HG02884 (cell line): ENCODE data around the gene REXO4.
"Not testable (repeated sequence)": the region's sequence is repeated elsewhere in the genome, so short reads cannot be mapped to it uniquely, and the experiment has no call there.

Source experiments
- ATAC-seq: cut with Tn5 transposase; IDR thresholded peaks from one replicate; pipeline ENCODE4 v1.9.1; 2021; ENCODE audit warnings: mild to moderate bottlenecking, moderate library complexity; ENCODE audit not compliant: unreplicated experiment

REXO4 gene

GRCh38 chr9:133390713-133391112 is 27.1 kb downstream of the REXO4 start:
- no peak for ATAC-seq

GRCh38 chr9:133389562-133389961 is 28.2 kb downstream of the REXO4 start:
- no peak for ATAC-seq

GRCh38 chr9:133389025-133389557 is 28.7 kb downstream of the REXO4 start:
- ATAC-seq, result no peak

- no peak for ATAC-seq
Observed at GRCh38 chr9:133387680-133388079, 30.1 kb downstream of the REXO4 start.

GRCh38 chr9:133386338-133386737 is 31.5 kb downstream of the REXO4 start:
- no peak for ATAC-seq

GRCh38 chr9:133385452-133385851 is 32.4 kb downstream of the REXO4 start:
- ATAC-seq, result no peak

- no peak for ATAC-seq
Observed at GRCh38 chr9:133384736-133385321, 33.0 kb downstream of the REXO4 start.

GRCh38 chr9:133383438-133383837 is 34.4 kb downstream of the REXO4 start:
- ATAC-seq, result no peak

- no peak for ATAC-seq
Observed at GRCh38 chr9:133382507-133383141, 35.2 kb downstream of the REXO4 start.

- ATAC-seq, result no peak
Observed at GRCh38 chr9:133380734-133381133, 37.1 kb downstream of the REXO4 start.

GRCh38 chr9:133379153-133380086 is 38.4 kb downstream of the REXO4 start:
- no peak for ATAC-seq

- no peak for ATAC-seq
Observed at GRCh38 chr9:133378408-133378962, 39.3 kb downstream of the REXO4 start.

GRCh38 chr9:133377721-133378216 is 40.0 kb downstream of the REXO4 start:
- ATAC-seq, result no peak

- not testable (repeated sequence) for ATAC-seq
Observed at GRCh38 chr9:133377280-133377679, 40.5 kb downstream of the REXO4 start.

GRCh38 chr9:133375724-133376654 is 41.8 kb downstream of the REXO4 start, which contains the start of the genes STKLD1 and SURF4:
Gene STKLD1 (plus strand): TSS chr9:133376366. CDS start chr9:133376474, 108 bp downstream.
Gene SURF4 (minus strand): TSS chr9:133376060. CDS start chr9:133375969, 91 bp downstream.
- peak; percentile 80 for ATAC-seq

GRCh38 chr9:133375116-133375723 is 42.6 kb downstream of the REXO4 start:
- ATAC-seq, result peak; percentile 9

GRCh38 chr9:133374612-133375115 is 43.1 kb downstream of the REXO4 start:
- ATAC-seq, result no peak

GRCh38 chr9:133372144-133372543 is 45.7 kb downstream of the REXO4 start:
- ATAC-seq, result no peak

- no peak for ATAC-seq
Observed at GRCh38 chr9:133371261-133371711, 46.5 kb downstream of the REXO4 start.
